ENCODE results near the gene GALNT7. TPM values are rescaled to one million over a fixed set of nuclear protein-coding genes. Genes with fewer than 3 reads are reported as not detected.

GALNT7 gene
- total and polyA plus RNA-seq, 2 of the 13 experiments (the other 11 are each of a cell fraction or from before 2014, with no cell fraction given): 0.08 to 0.13 TPM

- TF ChIP-seq EHMT2 (IDR thresholded peaks at IDR 0.05; ENCODE audit: borderline replicate concordance, low read depth, low read length): peak; percentile 40; the same call in 1 of the 2 replicates
- TF ChIP-seq ZFP36L1 (CRISPR knock-in tag; IDR thresholded peaks at IDR 0.05): no peak
- TF ChIP-seq REL (CRISPR knock-in tag; conservative IDR thresholded peaks at IDR 0.05): 0 out of 2 replicates have a peak, but pooled peaks have one; percentile 11
- TF ChIP-seq ZNF724P (CRISPR knock-in tag; IDR thresholded peaks at IDR 0.05; ENCODE audit: borderline replicate concordance): no peak
- TF ChIP-seq ZNF761 (CRISPR knock-in tag; conservative IDR thresholded peaks at IDR 0.05): no peak
- no peak for TF ChIP-seq MAFK (conservative IDR thresholded peaks at IDR 0.05 in 1 of 2, IDR thresholded peaks at IDR 0.05 in 1 of 2; ENCODE audit: low read length in 2 of 2)
- no peak for TF ChIP-seq HNF4G (IDR thresholded peaks at IDR 0.05; ENCODE audit: borderline replicate concordance, low read depth, low read length)
- no peak for TF ChIP-seq HNF4G (CRISPR knock-in tag; IDR thresholded peaks at IDR 0.05; ENCODE audit: borderline replicate concordance, low read depth)
- no peak for TF ChIP-seq ZC3H13 (CRISPR knock-in tag; IDR thresholded peaks at IDR 0.05)
- no peak for TF ChIP-seq ZNF572 (CRISPR knock-in tag; IDR thresholded peaks at IDR 0.05)
- no peak for TF ChIP-seq TEAD2 (CRISPR knock-in tag; IDR thresholded peaks at IDR 0.05)
- TF ChIP-seq MED8 (CRISPR knock-in tag; IDR thresholded peaks at IDR 0.05; ENCODE audit: insufficient replicate concordance): peak; percentile 22
- peak; percentile 81; the same call in 1 of the 2 replicates for TF ChIP-seq MEIS1 (CRISPR knock-in tag; IDR thresholded peaks at IDR 0.05; ENCODE audit: borderline replicate concordance)
- TF ChIP-seq CBX2 (IDR thresholded peaks at IDR 0.05; ENCODE audit: low read depth, low read length): no peak
- TF ChIP-seq CBX2 (CRISPR knock-in tag; IDR thresholded peaks at IDR 0.05; ENCODE audit: low read depth): no peak
- TF ChIP-seq PAXIP1 (CRISPR knock-in tag; conservative IDR thresholded peaks at IDR 0.05): peak; percentile 30; the same call in 1 of the 2 replicates
- no peak for TF ChIP-seq ZNF75D (CRISPR knock-in tag; IDR thresholded peaks at IDR 0.05; ENCODE audit: borderline replicate concordance)
- TF ChIP-seq ZNF30 (CRISPR knock-in tag; IDR thresholded peaks at IDR 0.05): no peak
- peak; percentile 50 for TF ChIP-seq MNT (IDR thresholded peaks at IDR 0.05)
- peak; percentile 79 for TF ChIP-seq U2AF1 (optimal IDR thresholded peaks at IDR 0.05; ENCODE audit: low read depth, low read length)
- no peak; the same call in 1 of the 2 replicates for TF ChIP-seq TSC22D2 (CRISPR knock-in tag; IDR thresholded peaks at IDR 0.05; ENCODE audit: borderline replicate concordance)
- TF ChIP-seq SIX1 (CRISPR knock-in tag; IDR thresholded peaks at IDR 0.05; ENCODE audit: borderline replicate concordance): no peak
- no peak for TF ChIP-seq MLLT10 (CRISPR knock-in tag; IDR thresholded peaks at IDR 0.05)
- no peak for TF ChIP-seq ZNF781 (CRISPR knock-in tag; IDR thresholded peaks at IDR 0.05; ENCODE audit: borderline replicate concordance, not compliant biosample characterization)
- TF ChIP-seq ETV5 (CRISPR knock-in tag; IDR thresholded peaks at IDR 0.05; ENCODE audit: borderline replicate concordance): no peak
- TF ChIP-seq ATAD3A (CRISPR knock-in tag; IDR thresholded peaks at IDR 0.05): 0 out of 2 replicates have a peak, but pooled peaks have one; percentile 67
These were observed 202.1 kb downstream of the GALNT7 start, which contains the start of gene SAP30 (continued) for GRCh38 chr4:173370477-173371291.

Measured in HepG2 (cell line).